ENCODE measurements around the gene LAMA1.

DNA sequence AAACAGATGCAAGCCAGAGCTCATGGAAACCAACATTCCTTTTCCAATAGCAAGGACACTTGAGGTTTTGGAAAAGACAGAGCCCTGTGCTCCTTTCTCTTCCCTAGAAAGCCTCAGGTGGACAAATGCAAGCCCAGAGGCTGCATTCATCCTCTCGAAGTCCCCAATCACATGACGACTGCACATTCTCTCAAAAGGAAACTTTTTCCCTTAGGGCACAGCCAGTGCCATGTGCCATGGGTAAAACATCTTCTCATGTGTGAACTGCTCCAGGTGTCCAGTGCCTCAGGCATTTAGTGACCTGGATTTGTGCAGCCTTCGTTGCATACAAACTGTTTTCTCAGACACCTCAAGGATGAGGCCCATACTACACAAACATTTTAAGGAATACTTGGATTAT is 140.7 kb downstream of the LAMA1 start:
- TF ChIP-seq POLR2A (IDR thresholded peaks at IDR 0.05) (no peak), CTCF (IDR thresholded peaks at IDR 0.05) (no peak)

Data from tibial nerve (tissue), 3 donors.